HG03575 (cell line): ENCODE data around the gene FBXL19.

Source experiments
- ATAC-seq: cut with Tn5 transposase; IDR thresholded peaks from one replicate; pipeline ENCODE4 v1.9.1; 2021; ENCODE audit not compliant: unreplicated experiment, insufficient number of reproducible peaks, low FRiP score; ENCODE audit errors: extremely low read depth

FBXL19 gene

GRCh38 chr16:30920891-30921290 lies 2.5 kb upstream of the FBXL19 start:
- no peak for ATAC-seq

GRCh38 chr16:30921459-30921747 lies 2.0 kb upstream of the FBXL19 start:
- no peak for ATAC-seq

GRCh38 chr16:30921748-30922419 lies 1.5 kb upstream of the FBXL19 start:
- ATAC-seq: peak; percentile 1

- ATAC-seq: peak; percentile 51
Observed at GRCh38 chr16:30922420-30922959, 882 bp upstream of the FBXL19 start.

GRCh38 chr16:30922960-30923535 lies 324 bp upstream of the FBXL19 start:
- ATAC-seq: peak; percentile 29

- ATAC-seq: no peak
Observed at GRCh38 chr16:30924076-30924912, 922 bp downstream of the FBXL19 start.

GRCh38 chr16:30924913-30925631 lies 1.7 kb downstream of the FBXL19 start:
- ATAC-seq: no peak

- no peak for ATAC-seq
Observed at GRCh38 chr16:30925632-30925987, 2.2 kb downstream of the FBXL19 start.

- no peak for ATAC-seq
Observed at GRCh38 chr16:30925995-30926811, 2.8 kb downstream of the FBXL19 start.

GRCh38 chr16:30926937-30927788 lies 3.8 kb downstream of the FBXL19 start:
- ATAC-seq: no peak

GRCh38 chr16:30927789-30928378 lies 4.5 kb downstream of the FBXL19 start:
- no peak for ATAC-seq

- ATAC-seq: no peak
Observed at GRCh38 chr16:30928390-30928789, 5.0 kb downstream of the FBXL19 start.

- ATAC-seq: no peak
Observed at GRCh38 chr16:30929167-30929566, 5.8 kb downstream of the FBXL19 start.

GRCh38 chr16:30930160-30930571 lies 6.8 kb downstream of the FBXL19 start:
- no peak for ATAC-seq

- ATAC-seq: no peak
Observed at GRCh38 chr16:30931068-30931650, 7.8 kb downstream of the FBXL19 start.

GRCh38 chr16:30934827-30935557 lies 11.6 kb downstream of the FBXL19 start:
- no peak for ATAC-seq

GRCh38 chr16:30937692-30938091 lies 14.3 kb downstream of the FBXL19 start:
- ATAC-seq: no peak
